HL-60 (cell line): ENCODE results near the gene IHH.

ENCODE experiments used
- CTCF ChIP-seq: IDR thresholded peaks from one replicate; pipeline ENCODE4 v1.5.1; 2011; ENCODE audit warnings: low read length, control low read depth, inconsistent platforms; ENCODE audit not compliant: insufficient read depth
- GABPA ChIP-seq: IDR thresholded peaks from 2 replicates; pipeline ENCODE4 v1.6.1; 2012; ENCODE audit warnings: low read depth

GRCh38 chr2:219042750-219043149 lies 18.0 kb downstream of the IHH start:
- TF ChIP-seq CTCF (no peak), GABPA (no peak)
